NCI-H2196 (cell line): ENCODE data around the gene ABCB8.
A peak's percentile ranks its signal among the peaks of the same experiment; 100 is the strongest.
"Not testable (repeated sequence)": the region's sequence is repeated elsewhere in the genome, so short reads cannot be mapped to it uniquely, and the experiment has no call there.

Source experiments
- DNase-seq: peaks from one replicate; lab custom pipeline; 2025; ENCODE audit not compliant: unreplicated experiment; lab: John Stamatoyannopoulos, UW

Gene ABCB8

GRCh38 chr7:150997817-150998216, 30.4 kb upstream of the ABCB8 start:
- no peak for DNase-seq

- DNase-seq: no peak
Measured at GRCh38 chr7:150998341-150998740, 29.9 kb upstream of the ABCB8 start.

- DNase-seq: no peak
Measured at GRCh38 chr7:150999001-150999400, 29.2 kb upstream of the ABCB8 start.

GRCh38 chr7:150999497-151000230, 28.6 kb upstream of the ABCB8 start:
- no peak for DNase-seq

- no peak for DNase-seq
Measured at GRCh38 chr7:151000897-151001495, 27.3 kb upstream of the ABCB8 start.

GRCh38 chr7:151001546-151001945, 26.7 kb upstream of the ABCB8 start:
- no peak for DNase-seq

GRCh38 chr7:151003572-151003971, 24.7 kb upstream of the ABCB8 start:
- peak; percentile 54 for DNase-seq

- no peak for DNase-seq
Measured at GRCh38 chr7:151005566-151005965, 22.7 kb upstream of the ABCB8 start.

GRCh38 chr7:151006590-151007300, 21.5 kb upstream of the ABCB8 start:
- DNase-seq: no peak

- no peak for DNase-seq
Measured at GRCh38 chr7:151007469-151007898, 20.8 kb upstream of the ABCB8 start.

- DNase-seq: no peak
Measured at GRCh38 chr7:151008143-151008510, 20.1 kb upstream of the ABCB8 start.

- no peak for DNase-seq
Measured at GRCh38 chr7:151008511-151009323, 19.5 kb upstream of the ABCB8 start.

- no peak for DNase-seq
Measured at GRCh38 chr7:151009327-151010036, 18.8 kb upstream of the ABCB8 start.

GRCh38 chr7:151010037-151010306, 18.3 kb upstream of the ABCB8 start:
- no peak for DNase-seq

GRCh38 chr7:151010307-151011096, 17.7 kb upstream of the ABCB8 start:
- no peak for DNase-seq

- no peak for DNase-seq
Measured at GRCh38 chr7:151011097-151011409, 17.2 kb upstream of the ABCB8 start.

- DNase-seq: not testable (repeated sequence)
Measured at GRCh38 chr7:151011616-151012015, 16.6 kb upstream of the ABCB8 start.

- no peak for DNase-seq
Measured at GRCh38 chr7:151012031-151012692, 16.1 kb upstream of the ABCB8 start.

- DNase-seq: peak; percentile 21
Measured at GRCh38 chr7:151012911-151013347, 15.3 kb upstream of the ABCB8 start.

GRCh38 chr7:151013356-151013732, 14.9 kb upstream of the ABCB8 start:
- DNase-seq: no peak
